Measurements from ENCODE around the gene TENT4A. TPM values are rescaled to one million over a fixed set of nuclear protein-coding genes. Genes with fewer than 3 reads are reported as not detected.
A peak's percentile ranks its signal among the peaks of the same experiment; 100 is the strongest.
"Not testable (repeated sequence)": the region's sequence is repeated elsewhere in the genome, so short reads cannot be mapped to it uniquely, and the experiment has no call there.

Gene TENT4A
- total RNA-seq, 2 donors from 2014 or later: 20.8 to 24.3 TPM

DNA sequence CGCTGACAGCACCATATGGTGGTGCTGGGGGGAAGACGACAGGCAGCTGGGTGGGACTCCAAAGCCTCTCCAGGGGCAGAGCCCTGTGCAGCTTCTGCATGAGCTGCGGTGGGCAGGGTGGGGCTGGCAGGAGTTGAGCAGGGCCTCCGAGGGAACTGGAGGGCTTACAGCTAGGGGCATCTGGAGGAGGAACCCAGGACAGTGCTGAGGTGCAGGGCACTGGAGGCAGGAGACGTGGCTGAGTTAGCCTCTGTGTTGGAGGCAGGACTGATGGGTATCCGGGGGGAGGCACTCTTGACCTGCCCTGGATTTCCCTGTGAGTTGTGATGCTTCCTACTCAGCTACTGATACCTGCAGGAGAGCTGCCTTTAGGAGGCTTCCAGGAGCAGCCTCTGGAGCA is 45.0 kb downstream of the TENT4A start:
- intact Hi-C loops (cut with DNase I): no loop called here
- DNase-seq (ENCODE audit: low spot score): peak; percentile 56

DNA sequence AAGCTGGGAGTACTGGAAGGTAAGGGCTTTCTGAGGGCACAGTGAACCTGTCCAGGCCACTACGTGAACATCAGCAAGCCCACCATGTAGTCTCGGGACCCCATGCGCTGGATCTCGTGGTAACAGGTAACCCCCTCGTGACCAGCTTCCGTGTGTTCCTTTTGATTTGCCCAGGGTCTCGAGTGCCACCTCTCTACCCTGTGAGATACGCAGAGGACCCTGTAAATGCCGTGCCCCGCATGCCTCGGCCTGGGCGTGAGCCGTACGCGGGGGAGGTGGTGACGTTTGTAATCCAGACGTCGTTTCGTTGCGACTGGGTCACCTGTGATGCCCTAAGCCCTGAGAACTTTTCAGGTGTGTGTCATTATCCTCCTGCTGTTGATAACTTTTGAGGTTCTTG is 45.5 kb downstream of the TENT4A start:
- peak; percentile 41 for DNase-seq (ENCODE audit: low spot score)
- intact Hi-C loops (cut with DNase I): no loop called here

DNA sequence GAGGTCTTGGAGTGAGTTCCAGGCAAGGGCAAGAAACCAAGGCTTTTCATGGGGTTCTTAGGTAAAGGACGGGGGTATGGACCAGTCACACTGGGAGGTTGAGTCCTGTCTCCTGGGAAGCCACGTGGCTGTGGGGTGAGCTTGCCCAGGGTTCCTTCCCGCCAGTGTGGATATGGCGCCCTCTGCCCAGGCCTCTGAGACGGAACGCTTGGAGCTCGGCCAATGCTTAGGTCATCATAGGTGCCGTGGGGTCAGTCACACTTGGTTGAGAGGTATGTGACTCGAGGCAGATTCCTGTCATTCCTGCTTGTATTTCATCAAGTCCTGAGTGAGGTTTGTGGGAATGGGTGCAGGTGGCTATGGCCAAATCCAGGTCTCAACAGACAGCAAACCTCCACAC is 46.2 kb downstream of the TENT4A start:
- intact Hi-C loops (cut with DNase I): no loop called here
- DNase-seq (ENCODE audit: low spot score): peak; percentile 77

GRCh38 chr5:6759983-6760382 is 46.8 kb downstream of the TENT4A start:
- intact Hi-C loops (cut with DNase I): loop anchor here in 1 of 2 donors (10.0 kb wide), 1 partner anchor 635 kb away; the partner anchor contains the start of gene ADCY2
- no peak for DNase-seq (ENCODE audit: low spot score)

- intact Hi-C loops (cut with DNase I): loop anchor here in 1 of 2 donors (10.0 kb wide), 1 partner anchor 634 kb away; the partner anchor contains the start of gene ADCY2
- DNase-seq (ENCODE audit: low spot score): no peak
Measured at GRCh38 chr5:6760686-6761085, 47.5 kb downstream of the TENT4A start.

DNA sequence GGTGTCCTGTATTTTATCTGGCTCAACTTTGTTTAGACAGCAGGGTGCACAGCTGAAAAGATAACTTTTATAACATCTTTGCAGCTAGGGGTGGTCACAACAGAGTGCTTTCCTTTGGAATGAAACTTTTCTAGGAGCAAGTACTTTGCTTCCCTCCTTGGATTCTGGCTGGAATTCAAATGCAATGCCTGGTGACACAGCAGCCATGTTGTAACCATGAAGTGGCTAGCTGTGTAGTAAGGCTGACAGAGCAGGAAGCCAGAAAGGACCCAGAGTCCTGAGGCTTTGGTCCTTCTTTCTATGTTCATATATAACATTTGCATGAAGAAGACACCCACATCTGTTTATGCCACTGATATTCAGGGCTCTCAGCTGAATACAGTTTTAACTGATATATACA is 48.1 kb downstream of the TENT4A start:
- no peak for DNase-seq (ENCODE audit: low spot score)
- intact Hi-C loops (cut with DNase I): loop anchor here in 1 of 2 donors (10.0 kb wide), 1 partner anchor 633 kb away; the partner anchor contains the start of gene ADCY2

GRCh38 chr5:6762116-6762515 is 48.9 kb downstream of the TENT4A start:
- no peak for DNase-seq (ENCODE audit: low spot score)
- intact Hi-C loops (cut with DNase I): loop anchor here in 1 of 2 donors (10.0 kb wide), 1 partner anchor 633 kb away; the partner anchor contains the start of gene ADCY2

DNA sequence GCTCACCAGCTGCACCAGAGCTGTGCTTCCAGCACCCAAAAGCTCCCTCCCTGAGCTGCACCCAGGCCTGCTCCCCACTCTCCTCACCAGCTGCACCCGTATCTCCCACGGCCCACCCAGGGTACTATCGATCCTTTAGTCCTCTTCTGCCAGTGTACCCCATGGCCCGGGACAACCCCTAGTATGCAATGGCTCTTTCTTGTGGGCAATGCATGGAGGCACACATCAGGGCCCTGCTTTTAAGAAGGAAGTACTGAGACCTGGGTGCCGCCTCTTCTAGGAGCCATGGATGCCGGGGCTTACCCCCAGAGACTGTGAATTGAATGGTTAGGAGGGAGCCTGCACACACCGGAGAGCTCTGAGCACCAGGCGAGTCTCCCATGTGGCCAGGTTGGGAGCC is 49.5 kb downstream of the TENT4A start:
- no peak for DNase-seq (ENCODE audit: low spot score)
- intact Hi-C loops (cut with DNase I): loop anchor here in 1 of 2 donors (10.0 kb wide), 1 partner anchor 632 kb away; the partner anchor contains the start of gene ADCY2

DNA sequence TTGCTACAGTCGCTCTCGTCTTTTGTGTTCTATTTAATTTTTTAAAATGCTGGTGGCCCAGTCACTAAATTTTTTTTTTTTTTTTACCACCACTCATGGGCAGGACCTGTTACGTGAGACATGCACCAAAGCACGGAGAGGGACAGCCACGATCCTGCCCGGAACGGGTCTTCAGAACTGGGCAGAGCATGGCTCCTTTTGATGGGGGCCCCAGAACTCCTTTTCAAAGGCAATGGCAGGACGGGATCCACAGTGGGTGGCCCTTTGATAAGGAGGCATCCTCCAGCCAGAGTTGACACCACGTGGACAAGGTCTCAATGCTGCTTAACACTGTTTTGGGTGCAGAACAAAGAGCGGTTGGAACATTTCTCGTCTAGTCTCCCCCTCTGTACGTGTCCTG is 50.0 kb downstream of the TENT4A start:
- DNase-seq (ENCODE audit: low spot score): no peak
- intact Hi-C loops (cut with DNase I): loop anchor here in 1 of 2 donors (10.0 kb wide), 1 partner anchor 632 kb away; the partner anchor contains the start of gene ADCY2

DNA sequence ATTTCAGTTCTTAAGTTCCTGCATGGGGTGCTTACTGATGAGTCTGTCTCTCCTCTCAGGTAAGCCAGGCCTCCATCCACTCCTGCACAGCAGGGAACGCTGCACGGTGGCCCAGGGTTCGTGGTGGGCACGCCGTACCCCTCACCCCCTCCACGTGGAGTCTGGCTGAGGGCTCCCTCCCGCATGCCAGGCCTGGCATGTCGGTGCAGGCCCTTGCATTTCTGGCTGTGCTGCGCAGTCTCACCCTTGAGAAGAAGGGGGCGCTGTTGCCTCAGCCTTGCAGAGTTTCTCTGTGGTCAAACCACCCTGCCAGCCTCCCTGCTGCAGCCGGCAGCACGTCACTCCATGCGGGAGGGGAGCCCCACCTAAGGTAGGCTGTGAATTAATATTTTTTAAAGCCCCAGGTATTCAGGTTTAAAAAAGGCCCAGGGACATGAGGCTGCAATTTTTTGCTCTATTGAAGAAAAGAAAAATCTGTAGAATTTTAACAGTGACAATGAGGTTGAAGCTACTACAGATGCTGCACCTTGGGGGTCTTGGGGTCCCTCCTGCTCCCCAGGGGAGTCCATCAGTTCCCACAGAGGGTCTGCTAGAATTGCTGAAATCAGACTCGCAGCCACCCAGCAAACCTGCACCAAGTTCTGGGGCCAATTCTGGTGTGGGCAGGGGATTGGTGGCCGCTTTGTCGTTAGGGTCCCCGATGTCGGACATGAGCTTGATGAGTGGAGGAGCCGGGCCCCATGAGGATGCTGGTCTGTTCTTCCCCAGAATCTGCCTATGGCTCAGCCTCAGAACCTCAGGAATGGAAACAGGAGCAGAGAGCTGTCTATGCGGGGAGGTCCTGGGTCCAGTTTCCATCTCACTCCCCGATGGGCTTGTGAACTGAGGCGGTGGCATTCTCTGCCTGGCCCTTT is 52.6 kb downstream of the TENT4A start:
- intact Hi-C loops (cut with DNase I): loop anchor here in 1 of 2 donors (10.0 kb wide), 1 partner anchor 629 kb away; the partner anchor contains the start of gene ADCY2
- peak; percentile 93 for DNase-seq (ENCODE audit: low spot score)

GRCh38 chr5:6766604-6767093 is 53.4 kb downstream of the TENT4A start:
- peak; percentile 93 for DNase-seq (ENCODE audit: low spot score)
- intact Hi-C loops (cut with DNase I): loop anchor here in 1 of 2 donors (10.0 kb wide), 1 partner anchor 628 kb away; the partner anchor contains the start of gene ADCY2

GRCh38 chr5:6767481-6768063 is 54.3 kb downstream of the TENT4A start:
- intact Hi-C loops (cut with DNase I): loop anchor here in 1 of 2 donors (10.0 kb wide), 1 partner anchor 627 kb away; the partner anchor contains the start of gene ADCY2
- DNase-seq (ENCODE audit: low spot score): no peak

DNA sequence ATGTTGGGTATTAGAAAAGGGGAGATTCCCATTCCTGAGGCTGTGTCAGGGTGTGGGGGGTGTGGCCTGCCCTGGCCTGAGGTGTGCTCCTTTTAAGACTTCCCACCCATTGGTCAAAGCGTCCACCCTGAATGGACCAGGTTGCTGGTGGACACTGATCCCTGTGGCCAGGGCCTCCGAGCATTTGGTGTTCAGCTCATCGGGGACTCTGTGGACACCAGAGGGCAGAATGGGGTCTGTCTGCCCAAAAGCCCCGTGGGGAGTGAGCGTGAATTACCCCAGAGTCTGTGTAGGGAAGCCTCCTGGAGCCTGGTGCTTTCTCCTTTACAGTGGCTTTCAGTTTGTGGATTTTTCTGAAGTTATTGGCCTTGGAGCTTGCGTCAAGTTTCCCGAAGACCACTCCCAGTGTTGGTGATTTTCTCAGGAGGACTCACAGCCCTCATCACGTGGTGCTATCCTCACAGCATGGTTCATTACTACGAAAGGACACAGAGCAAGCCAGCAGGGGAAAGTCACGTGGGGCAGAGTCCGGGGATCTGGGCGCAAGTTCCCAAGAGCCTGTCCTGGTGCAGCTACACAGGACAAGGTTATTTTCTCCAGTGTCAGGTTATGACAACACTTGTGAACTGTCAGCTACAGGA is 55.5 kb downstream of the TENT4A start:
- no peak for DNase-seq (ENCODE audit: low spot score)
- intact Hi-C loops (cut with DNase I): loop anchor here in 1 of 2 donors (10.0 kb wide), 1 partner anchor 626 kb away; the partner anchor contains the start of gene ADCY2

- DNase-seq (ENCODE audit: low spot score): no peak
- intact Hi-C loops (cut with DNase I): no loop called here
Measured at GRCh38 chr5:6770826-6771607, 57.8 kb downstream of the TENT4A start.

DNA sequence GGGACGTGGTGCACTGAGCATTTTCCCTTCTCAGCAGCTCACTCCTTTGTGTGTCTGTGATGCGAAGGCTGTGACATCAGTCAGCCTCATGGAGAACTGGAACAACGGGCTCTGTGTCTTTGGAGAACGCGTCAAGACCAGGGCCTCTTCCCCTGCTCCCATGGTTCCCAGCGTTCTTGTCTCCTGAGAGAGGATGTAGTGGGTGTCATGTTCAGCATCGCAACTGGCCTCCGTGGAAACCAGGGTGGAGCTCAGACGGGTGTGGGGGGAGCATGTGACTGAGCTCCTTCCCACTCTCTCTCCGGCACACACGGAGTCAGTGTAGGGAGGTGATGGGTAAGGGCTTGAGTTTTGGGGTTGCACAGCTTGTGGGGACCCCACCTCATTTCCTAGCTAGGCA is 59.7 kb downstream of the TENT4A start:
- no peak for DNase-seq (ENCODE audit: low spot score)
- intact Hi-C loops (cut with DNase I): no loop called here

DNA sequence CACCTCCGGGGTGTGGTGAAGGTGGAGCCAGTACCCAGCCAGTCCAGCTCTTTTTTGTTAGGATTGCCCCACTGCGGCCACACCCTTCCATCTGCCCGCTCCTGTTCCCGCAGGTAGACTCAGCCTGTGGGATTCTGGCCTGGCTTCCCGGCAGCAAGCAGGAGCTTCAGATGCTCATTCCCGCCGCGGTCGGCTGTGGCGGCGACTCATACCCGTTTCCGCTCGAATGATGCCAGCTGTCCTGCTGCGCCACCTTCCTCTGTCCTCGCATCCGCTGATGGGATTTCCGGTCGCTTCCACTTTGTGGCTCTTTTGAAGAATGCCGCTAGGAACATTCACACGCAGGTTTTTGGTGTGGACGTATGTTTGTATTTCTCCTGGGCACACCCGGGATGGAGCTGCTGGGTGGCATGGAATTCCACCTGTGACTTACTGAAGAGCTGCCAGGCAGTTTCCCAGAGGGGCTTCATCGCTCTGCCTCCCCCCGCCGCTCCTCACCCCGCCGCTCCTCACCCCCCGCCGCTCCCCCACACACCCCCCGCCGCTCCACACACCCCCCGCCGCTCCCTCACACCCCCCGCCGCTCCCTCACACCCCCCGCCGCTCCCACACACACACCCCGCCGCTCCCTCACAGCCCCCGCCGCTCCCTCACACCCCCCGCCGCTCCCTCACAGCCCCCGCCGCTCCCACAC is 60.3 kb downstream of the TENT4A start:
- intact Hi-C loops (cut with DNase I): no loop called here
- DNase-seq (ENCODE audit: low spot score): no peak

DNA sequence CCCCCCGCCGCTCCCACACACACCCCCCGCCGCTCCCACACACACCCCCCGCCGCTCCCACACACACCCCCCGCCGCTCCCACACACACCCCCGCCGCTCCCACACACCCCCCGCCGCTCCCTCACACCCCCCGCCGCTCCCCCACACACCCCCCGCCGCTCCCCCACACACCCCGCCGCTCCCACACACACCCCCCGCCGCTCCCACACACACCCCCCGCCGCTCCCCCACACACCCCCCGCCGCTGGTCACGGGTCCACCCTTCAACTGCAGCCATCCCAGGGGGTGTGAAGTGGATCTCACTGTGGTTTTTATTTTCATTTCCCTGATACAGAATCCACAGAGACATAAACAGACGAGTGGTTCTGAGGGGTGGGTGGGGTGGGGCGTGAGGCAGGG is 61.0 kb downstream of the TENT4A start:
- DNase-seq (ENCODE audit: low spot score); intact Hi-C loops (cut with DNase I): not testable (repeated sequence)

DNA sequence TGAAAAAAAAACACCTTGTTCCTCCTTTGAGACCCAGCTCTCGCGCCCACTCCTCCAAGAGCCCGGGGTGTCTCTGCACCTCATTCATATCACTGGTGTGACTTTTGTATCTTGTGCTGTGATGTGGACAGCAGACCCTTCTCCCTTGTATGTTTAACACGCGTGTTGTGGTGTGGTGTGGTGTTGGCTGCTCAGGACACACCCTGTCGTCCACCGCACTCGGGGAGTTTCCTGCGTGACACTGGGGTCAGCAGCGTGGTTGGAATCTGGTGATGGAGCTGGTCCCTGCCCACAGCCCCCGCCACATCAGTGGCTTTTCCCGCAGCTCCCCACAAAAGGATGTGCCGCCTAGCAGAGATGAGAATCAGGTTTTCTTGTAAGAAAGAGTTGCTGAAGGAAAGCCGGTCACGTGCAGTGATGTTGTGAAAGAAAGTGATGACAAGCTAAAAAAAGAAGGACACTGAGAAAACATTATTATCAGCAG is 61.5 kb downstream of the TENT4A start:
- intact Hi-C loops (cut with DNase I): no loop called here
- DNase-seq (ENCODE audit: low spot score): no peak
